ENCODE measurements around the gene HYAL1.

HYAL1 gene

GRCh38 chr3:50303013-50303815, at the start of gene HYAL1:
Gene HYAL1 (minus strand): TSS chr3:50303574. CDS start chr3:50302956, 618 bp downstream.
- no peak for DNase-seq (ENCODE audit: low spot score)

- DNase-seq (ENCODE audit: low spot score): no peak
These were observed 49.4 kb upstream of the HYAL1 start for GRCh38 chr3:50352781-50353180.

- no peak for DNase-seq (ENCODE audit: low spot score)
These were observed 47.9 kb upstream of the HYAL1 start for GRCh38 chr3:50351323-50351697.

GRCh38 chr3:50350527-50351322, 47.4 kb upstream of the HYAL1 start, which contains the start of the genes CYB561D2 and NPRL2:
Gene CYB561D2 (plus strand): TSS chr3:50350862. CDS start chr3:50351434, 572 bp downstream.
Gene NPRL2 (minus strand): TSS chr3:50350775. CDS start chr3:50350652, 123 bp downstream.
- peak; percentile 97 for DNase-seq (ENCODE audit: low spot score)

- no peak for DNase-seq (ENCODE audit: low spot score)
These were observed 46.8 kb upstream of the HYAL1 start for GRCh38 chr3:50350213-50350526.

GRCh38 chr3:50347187-50347813, 43.9 kb upstream of the HYAL1 start:
- DNase-seq (ENCODE audit: low spot score): peak; percentile 66

GRCh38 chr3:50345586-50346234, 42.3 kb upstream of the HYAL1 start, which contains the start of gene ZMYND10:
Gene ZMYND10 (minus strand): TSS chr3:50345732. CDS start chr3:50345579, 153 bp downstream.
- DNase-seq (ENCODE audit: low spot score): no peak

- no peak for DNase-seq (ENCODE audit: low spot score)
These were observed 41.6 kb upstream of the HYAL1 start for GRCh38 chr3:50345008-50345407.

GRCh38 chr3:50342813-50343633, 39.6 kb upstream of the HYAL1 start:
- DNase-seq (ENCODE audit: low spot score): no peak

- DNase-seq (ENCODE audit: low spot score): no peak
These were observed 38.7 kb upstream of the HYAL1 start for GRCh38 chr3:50341996-50342650.

- no peak for DNase-seq (ENCODE audit: low spot score)
These were observed 38.2 kb upstream of the HYAL1 start for GRCh38 chr3:50341537-50341936.

GRCh38 chr3:50340448-50341329, 37.3 kb upstream of the HYAL1 start, which contains the start of gene RASSF1:
Gene RASSF1 (minus strand): TSS chr3:50340836. CDS start chr3:50340805, 31 bp downstream.
- no peak for DNase-seq (ENCODE audit: low spot score)

- no peak for DNase-seq (ENCODE audit: low spot score)
These were observed 36.7 kb upstream of the HYAL1 start for GRCh38 chr3:50340147-50340447.

- no peak for DNase-seq (ENCODE audit: low spot score)
These were observed 36.2 kb upstream of the HYAL1 start for GRCh38 chr3:50339485-50340146.

GRCh38 chr3:50338965-50339364, 35.6 kb upstream of the HYAL1 start:
- DNase-seq (ENCODE audit: low spot score): peak; percentile 36

GRCh38 chr3:50337175-50337861, 33.9 kb upstream of the HYAL1 start:
- DNase-seq (ENCODE audit: low spot score): peak; percentile 97

GRCh38 chr3:50336452-50337174, 33.2 kb upstream of the HYAL1 start:
- DNase-seq (ENCODE audit: low spot score): peak; percentile 26
